Neural progenitor cell (in vitro differentiated cells): ENCODE data around the gene ERC2.

Experiments used
- CTCF ChIP-seq: fragments of 200-600 bp; sonication (generic); IDR thresholded peaks from 2 replicates; pipeline ENCODE4 v1.5.1; 2017; ENCODE audit warnings: antibody characterized with exemption, mild to moderate bottlenecking
- EZH2 ChIP-seq: fragments of 200-600 bp; sonication (generic); IDR thresholded peaks from 2 replicates; pipeline ENCODE4 v1.6.1; 2017; ENCODE audit warnings: antibody characterized with exemption, mild to moderate bottlenecking, moderate library complexity
- EZH2phosphoT487 ChIP-seq: fragments of 200-600 bp; sonication (generic); IDR thresholded peaks from 2 replicates; pipeline ENCODE4 v1.6.1; 2017; ENCODE audit warnings: antibody characterized with exemption

- TF ChIP-seq EZH2phosphoT487 = no peak
- TF ChIP-seq EZH2 = no peak
- no peak for TF ChIP-seq CTCF
Measured at GRCh38 chr3:56316944-56317343, 151.3 kb downstream of the ERC2 start.
